ELF-1 (cell line): ENCODE results near the gene XK.

ENCODE experiments used
- DNase-seq: peaks from one replicate; pipeline ENCODE4 v3.0.0-alpha.2; 2016; ENCODE audit warnings: low read depth, low spot score

The XK gene

GRCh38 chrX:37679230-37679629 is 6.4 kb upstream of the XK start:
- no peak for DNase-seq

GRCh38 chrX:37679888-37680287 is 5.7 kb upstream of the XK start:
- DNase-seq: no peak

- no peak for DNase-seq
Measured at GRCh38 chrX:37684426-37684825, 1.2 kb upstream of the XK start.

GRCh38 chrX:37684973-37685372 is 618 bp upstream of the XK start:
- DNase-seq: no peak

- DNase-seq: no peak
Measured at GRCh38 chrX:37686369-37686995, 891 bp downstream of the XK start.

GRCh38 chrX:37686996-37687395 is 1.4 kb downstream of the XK start:
- DNase-seq: no peak

GRCh38 chrX:37690119-37690518 is 4.5 kb downstream of the XK start:
- no peak for DNase-seq

- DNase-seq: no peak
Measured at GRCh38 chrX:37692918-37693317, 7.3 kb downstream of the XK start.

- DNase-seq: no peak
Measured at GRCh38 chrX:37697169-37697760, 11.7 kb downstream of the XK start.

GRCh38 chrX:37701588-37701987 is 16.0 kb downstream of the XK start:
- DNase-seq: peak; percentile 14

- no peak for DNase-seq
Measured at GRCh38 chrX:37711991-37712390, 26.4 kb downstream of the XK start.

- DNase-seq: no peak
Measured at GRCh38 chrX:37712458-37712857, 26.9 kb downstream of the XK start.

GRCh38 chrX:37714479-37714878 is 28.9 kb downstream of the XK start:
- DNase-seq: no peak

GRCh38 chrX:37716602-37717001 is 31.0 kb downstream of the XK start:
- no peak for DNase-seq

GRCh38 chrX:37717708-37718107 is 32.1 kb downstream of the XK start:
- no peak for DNase-seq

- DNase-seq: no peak
Measured at GRCh38 chrX:37722595-37722994, 37.0 kb downstream of the XK start.

- no peak for DNase-seq
Measured at GRCh38 chrX:37726346-37726745, 40.8 kb downstream of the XK start.

GRCh38 chrX:37745354-37745753 is 59.8 kb downstream of the XK start:
- peak; percentile 59 for DNase-seq

GRCh38 chrX:37745835-37746217 is 60.2 kb downstream of the XK start:
- DNase-seq: no peak

- DNase-seq: peak; percentile 6
Measured at GRCh38 chrX:37746218-37746941, 60.8 kb downstream of the XK start.

GRCh38 chrX:37746951-37747350 is 61.4 kb downstream of the XK start:
- DNase-seq: no peak

- no peak for DNase-seq
Measured at GRCh38 chrX:37752281-37752680, 66.7 kb downstream of the XK start.

GRCh38 chrX:37752936-37753335 is 67.3 kb downstream of the XK start:
- DNase-seq: no peak
